ENCODE measurements around the gene ALG9.

Gene ALG9

GRCh38 chr11:111916768-111917167, 45.4 kb upstream of the ALG9 start:
- DNase-seq (ENCODE audit: low spot score): no peak
- no peak for TF ChIP-seq CTCF (IDR thresholded peaks at IDR 0.05; ENCODE audit: extremely low read depth, insufficient read depth, missing control alignments)
- in situ Hi-C loops (cut with MboI; ENCODE audit: low pct_unique_long_range_greater_than_20kb, low sequenced_read_pairs, unreplicated experiment): no loop called here

- no peak for TF ChIP-seq CTCF (IDR thresholded peaks at IDR 0.05; ENCODE audit: extremely low read depth, insufficient read depth, missing control alignments)
- in situ Hi-C loops (cut with MboI; ENCODE audit: low pct_unique_long_range_greater_than_20kb, low sequenced_read_pairs, unreplicated experiment): no loop called here
- no peak for DNase-seq (ENCODE audit: low spot score)
Measured at GRCh38 chr11:111913997-111914396, 42.6 kb upstream of the ALG9 start.

GRCh38 chr11:111913031-111913861, 41.9 kb upstream of the ALG9 start:
- DNase-seq (ENCODE audit: low spot score): no peak
- TF ChIP-seq CTCF (IDR thresholded peaks at IDR 0.05; ENCODE audit: extremely low read depth, insufficient read depth, missing control alignments): no peak
- in situ Hi-C loops (cut with MboI; ENCODE audit: low pct_unique_long_range_greater_than_20kb, low sequenced_read_pairs, unreplicated experiment): no loop called here

DNA sequence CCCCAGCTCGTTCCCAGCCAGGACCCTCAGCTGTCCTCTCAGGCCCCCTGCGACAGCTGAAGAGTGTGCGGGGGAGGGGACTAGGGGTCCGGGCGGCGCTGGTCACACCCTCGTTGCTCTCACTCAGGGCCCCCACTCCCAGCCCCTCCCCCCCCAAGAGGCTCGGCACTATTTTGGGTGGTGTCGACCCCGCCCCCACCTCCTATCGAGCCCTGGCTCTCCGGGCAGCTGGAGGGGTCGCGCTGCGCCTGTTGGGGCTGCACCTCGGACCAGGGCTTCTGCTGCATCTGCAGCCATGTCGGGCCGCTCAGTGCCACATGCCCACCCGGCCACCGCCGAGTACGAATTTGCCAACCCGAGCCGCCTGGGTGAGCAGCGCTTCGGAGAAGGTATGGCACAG, 41.2 kb upstream of the ALG9 start, which contains the start of gene HSPB2:
TSS of gene HSPB2 (plus strand) at position 200 of the 400 bp plus-strand sequence. CDS start at position 296, 96 bp downstream.
- in situ Hi-C loops (cut with MboI; ENCODE audit: low pct_unique_long_range_greater_than_20kb, low sequenced_read_pairs, unreplicated experiment): no loop called here
- TF ChIP-seq CTCF (IDR thresholded peaks at IDR 0.05; ENCODE audit: extremely low read depth, insufficient read depth, missing control alignments): no peak
- no peak for DNase-seq (ENCODE audit: low spot score)

DNA sequence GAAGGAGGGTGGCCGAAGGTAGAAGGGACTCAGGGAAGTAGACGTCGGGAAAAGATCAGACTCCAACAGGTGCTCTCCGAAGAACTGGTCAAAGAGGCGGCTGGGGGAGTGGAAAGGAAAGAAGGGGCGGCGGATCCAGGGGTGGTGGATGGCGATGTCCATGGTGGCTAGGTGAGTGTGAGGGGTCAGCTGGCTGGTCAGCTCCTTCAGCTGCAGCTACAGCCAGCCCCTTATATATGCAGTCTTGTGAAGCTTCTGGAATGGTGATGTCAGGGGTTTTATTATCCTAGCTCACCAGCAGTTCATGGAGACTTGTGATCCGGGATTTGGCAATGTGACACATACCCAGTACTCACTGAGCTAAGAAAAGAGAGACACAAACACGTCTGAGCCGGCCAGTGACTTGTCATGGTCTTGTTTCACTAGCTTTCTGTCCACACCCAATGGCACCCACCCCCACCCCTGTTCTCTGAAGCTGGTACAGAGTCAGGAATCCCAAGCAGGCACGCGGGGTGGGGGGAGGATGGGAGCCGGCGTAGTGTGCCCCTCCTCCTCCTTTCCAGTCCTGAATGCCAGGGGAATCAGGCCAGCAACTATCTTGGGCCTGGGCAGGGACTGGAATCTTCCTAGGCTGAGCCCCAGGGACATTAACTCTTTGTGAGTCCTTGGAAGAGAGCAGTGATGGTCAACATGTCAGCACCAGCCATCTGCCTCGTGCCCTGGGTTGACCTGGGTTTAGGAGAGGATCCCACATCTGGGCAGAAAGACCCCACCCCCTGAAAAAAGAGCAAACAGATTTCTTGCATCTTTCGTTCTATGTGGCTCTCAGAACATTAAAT, 40.4 kb upstream of the ALG9 start, which contains the start of gene CRYAB:
TSS of gene CRYAB (minus strand) at position 208 of the 839 bp plus-strand sequence. CDS start at position 162, 46 bp downstream.
- in situ Hi-C loops (cut with MboI; ENCODE audit: low pct_unique_long_range_greater_than_20kb, low sequenced_read_pairs, unreplicated experiment): no loop called here
- TF ChIP-seq CTCF (IDR thresholded peaks at IDR 0.05; ENCODE audit: extremely low read depth, insufficient read depth, missing control alignments): no peak
- no peak for DNase-seq (ENCODE audit: low spot score)

DNA sequence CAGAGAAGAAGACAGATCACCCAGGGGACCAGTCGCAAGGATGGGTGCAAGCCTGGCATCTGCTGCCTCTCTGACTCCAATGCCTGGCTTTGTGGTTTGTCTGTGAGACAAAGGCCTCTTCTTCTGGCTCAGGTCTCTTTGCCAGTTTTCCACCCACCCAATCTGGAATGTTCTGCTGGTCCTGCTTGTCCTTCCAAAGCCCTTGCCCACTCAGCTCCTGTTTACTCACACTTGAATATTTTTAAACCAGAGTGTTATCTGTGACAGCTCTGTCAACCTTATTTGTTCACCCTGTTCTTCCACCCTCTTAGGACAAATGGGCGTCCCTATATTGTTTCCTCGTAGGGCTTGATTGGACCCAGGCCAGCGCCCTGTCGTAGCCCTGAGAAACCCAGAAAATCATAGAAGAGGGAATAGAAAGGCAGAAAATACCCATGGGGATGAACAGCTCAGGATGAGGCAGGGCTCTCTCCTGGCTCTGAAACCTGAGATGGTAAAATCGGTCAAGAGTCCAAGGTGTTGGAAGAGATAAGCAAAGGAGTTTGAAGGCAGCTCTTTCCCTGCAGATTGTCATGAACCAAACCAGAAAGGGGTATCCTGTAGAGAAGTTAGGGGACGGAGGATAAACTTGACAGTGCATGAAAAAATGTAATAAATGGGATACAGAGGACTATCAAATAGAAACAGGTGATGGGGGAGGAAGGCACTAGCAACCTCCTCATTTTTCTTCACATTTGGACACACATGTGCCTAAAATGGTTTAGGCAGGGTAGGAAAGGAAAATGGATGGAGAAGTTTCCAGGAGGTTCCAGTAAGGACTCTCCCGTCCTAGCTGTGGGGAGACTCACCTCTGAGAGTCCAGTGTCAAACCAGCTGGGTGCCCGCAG, 39.5 kb upstream of the ALG9 start:
- no peak for TF ChIP-seq CTCF (IDR thresholded peaks at IDR 0.05; ENCODE audit: extremely low read depth, insufficient read depth, missing control alignments)
- no peak for DNase-seq (ENCODE audit: low spot score)
- in situ Hi-C loops (cut with MboI; ENCODE audit: low pct_unique_long_range_greater_than_20kb, low sequenced_read_pairs, unreplicated experiment): no loop called here
